A204.1 (cell line): ENCODE results near the gene CARD19.
"Not testable (repeated sequence)": the region's sequence is repeated elsewhere in the genome, so short reads cannot be mapped to it uniquely, and the experiment has no call there.

ENCODE experiments used
- FAIRE-seq: peaks from 2 replicates; lab custom pipeline; 2012; peaks lifted over from hg19 to GRCh38; lab: Jason Lieb, UNC

CARD19 gene

GRCh38 chr9:93134015-93134739 is 38.2 kb downstream of the CARD19 start, which contains the start of gene NINJ1:
NINJ1 (minus strand) TSS chr9:93134251; CDS start chr9:93134217, 34 bp downstream.
- FAIRE-seq = no peak

- FAIRE-seq = no peak
Observed at GRCh38 chr9:93134740-93135444, 38.9 kb downstream of the CARD19 start.

GRCh38 chr9:93136011-93136440 is 40.0 kb downstream of the CARD19 start:
- no peak for FAIRE-seq

GRCh38 chr9:93137362-93137761 is 41.3 kb downstream of the CARD19 start:
- FAIRE-seq = no peak

GRCh38 chr9:93138171-93138764 is 42.3 kb downstream of the CARD19 start:
- FAIRE-seq = no peak

GRCh38 chr9:93139365-93140182 is 43.6 kb downstream of the CARD19 start:
- FAIRE-seq = no peak

GRCh38 chr9:93141771-93142483 is 45.9 kb downstream of the CARD19 start:
- FAIRE-seq = no peak

- FAIRE-seq = no peak
Observed at GRCh38 chr9:93143830-93144530, 48.0 kb downstream of the CARD19 start.

- FAIRE-seq = not testable (repeated sequence)
Observed at GRCh38 chr9:93146696-93147095, 50.7 kb downstream of the CARD19 start.

GRCh38 chr9:93147632-93148031 is 51.6 kb downstream of the CARD19 start:
- FAIRE-seq = no peak

- no peak for FAIRE-seq
Observed at GRCh38 chr9:93148721-93149120, 52.7 kb downstream of the CARD19 start.

- FAIRE-seq = no peak
Observed at GRCh38 chr9:93149361-93149760, 53.3 kb downstream of the CARD19 start.

- FAIRE-seq = no peak
Observed at GRCh38 chr9:93151097-93151784, 55.2 kb downstream of the CARD19 start.

GRCh38 chr9:93154293-93154903 is 58.4 kb downstream of the CARD19 start:
- no peak for FAIRE-seq

GRCh38 chr9:93155716-93156474 is 59.9 kb downstream of the CARD19 start:
- no peak for FAIRE-seq

- FAIRE-seq = no peak
Observed at GRCh38 chr9:93156475-93157008, 60.5 kb downstream of the CARD19 start.

- FAIRE-seq = peak; percentile 46
Observed at GRCh38 chr9:93159601-93160471, 63.8 kb downstream of the CARD19 start.
